Prostate gland (tissue), 2 donors: ENCODE results near the gene QRFP. TPM values are rescaled to one million over a fixed set of nuclear protein-coding genes. Genes with fewer than 3 reads are reported as not detected.
A peak's percentile ranks its signal among the peaks of the same experiment; 100 is the strongest.

ENCODE experiments used
- DNase-seq: peaks from one replicate; pipeline ENCODE4 v3.0.0-alpha.2; 2019; ENCODE audit warnings: low spot score
- H3K27ac ChIP-seq, 2 donors: fragments of 200-600 bp; sonication (generic); 2 replicates each; pipeline ENCODE4 v1.5.1; 2017 to 2019
- H3K27me3 ChIP-seq: fragments of 200-600 bp; sonication (generic); replicated peaks from 2 replicates; pipeline ENCODE4 v1.5.1; 2019; ENCODE audit not compliant: insufficient read depth
- H3K36me3 ChIP-seq, 2 donors: fragments of 200-600 bp; sonication (generic); 1 replicate in 1 of 2; 2 replicates in 1 of 2; pipeline versions ENCODE4 v1.5.1 to v1.8.1; 2017 to 2019
- H3K4me1 ChIP-seq: fragments of 200-600 bp; sonication (generic); replicated peaks from 2 replicates; pipeline ENCODE4 v1.5.1; 2019
- H3K4me3 ChIP-seq, 2 donors: fragments of 200-600 bp; sonication (generic); 2 replicates each; pipeline ENCODE4 v1.5.1; 2017 to 2019
- H3K9me3 ChIP-seq: fragments of 200-600 bp; sonication (generic); 2 replicates; pipeline ENCODE4 v1.5.1; 2017
- CTCF ChIP-seq, 4 experiments: fragments of 200-600 bp in 2 of 4; fragments of 450-650 bp in 2 of 4; sonication (generic) in 2 of 4; IDR thresholded peaks; 1 replicate in 3 of 4; 2 replicates in 1 of 4; pipeline ENCODE4 v1.5.1; 2016 to 2019; ENCODE audit warnings: antibody characterized with exemption in 4 of 4, mild to moderate bottlenecking in 2 of 4, moderate library complexity in 2 of 4
- POLR2A ChIP-seq: fragments of 450-650 bp; IDR thresholded peaks from one replicate; pipeline ENCODE4 v1.6.1; 2016; ENCODE audit warnings: antibody characterized with exemption, mild to moderate bottlenecking
- POLR2AphosphoS5 ChIP-seq: sonication (generic); formaldehyde crosslinking; IDR thresholded peaks from one replicate; pipeline ENCODE4 v1.6.1; 2017; ENCODE audit warnings: antibody characterized with exemption
- whole genome bisulfite sequencing: methylation state at CpG from one replicate; pipeline ENCODE4 v1.1.5; 2018; 5-methylcytosine and 5-hydroxymethylcytosine counted together
- intact Hi-C: fragments of 100-400 bp; cut with DNase I; formaldehyde crosslinking; loops from one replicate; pipeline ENCODE4 v1.14.2; 2022
- total RNA-seq, 2 donors: library from RNA; depleted of rRNA; stranded (reverse); fragments of >200 nt; gene quantifications; one replicate each; pipeline ENCODE4 v1.1.0, GENCODE V29; 2016

Gene QRFP
- total RNA-seq, 2 donors from 2014 or later: 1.0 TPM; not detected in 1

GRCh38 chr9:130874783-130875182 is 21.8 kb downstream of the QRFP start:
- H3K9me3 ChIP-seq: no peaks in the 10 kb centered on the region
- intact Hi-C loops: loop anchor here (5.0 kb wide), 1 partner anchor 173 kb away; no protein-coding TSS in a partner anchor
- H3K36me3 ChIP-seq: peaks cover 0 to 3% of the 10 kb centered on the region in 2 donors
- 89% methylated on average over 5 of the region's 5 CpGs for WGBS
- no peaks in the 10 kb centered on the region for H3K27me3 ChIP-seq
- peaks cover 18% of the 10 kb centered on the region for H3K4me1 ChIP-seq
- no peak for TF ChIP-seq POLR2A
- TF ChIP-seq CTCF (IDR thresholded peaks at IDR 0.05): no peak
- TF ChIP-seq POLR2AphosphoS5: no peak
- H3K4me3 ChIP-seq: no peak overlapping the region
- no peak for DNase-seq
- peak overlapping the region in 1 of 2 donors; percentile 77 for H3K27ac ChIP-seq

- Histone ChIP-seq H3K9me3 (no peaks in the 10 kb centered on the region), H3K4me1 (peaks cover 20% of the 10 kb centered on the region), H3K27me3 (no peaks in the 10 kb centered on the region), H3K4me3 (no peak overlapping the region), H3K27ac (peak overlapping the region in 1 of 2 donors; percentile 77), H3K36me3 (no peaks in the 10 kb centered on the region)
- no peak for DNase-seq
- 85% methylated on average over 8 of the region's 8 CpGs for WGBS
- intact Hi-C loops: loop anchor here (5.0 kb wide), 1 partner anchor 173 kb away; no protein-coding TSS in a partner anchor
- TF ChIP-seq CTCF (IDR thresholded peaks at IDR 0.05) (no peak), POLR2A (no peak), POLR2AphosphoS5 (no peak)
Observed at GRCh38 chr9:130873966-130874365, 22.6 kb downstream of the QRFP start.

- Histone ChIP-seq H3K27ac (peak overlapping the region; percentile 53 to 77), H3K27me3 (no peaks in the 10 kb centered on the region), H3K4me1 (peaks cover 20% of the 10 kb centered on the region), H3K9me3 (no peaks in the 10 kb centered on the region), H3K36me3 (no peaks in the 10 kb centered on the region), H3K4me3 (no peak overlapping the region)
- TF ChIP-seq CTCF (IDR thresholded peaks at IDR 0.05) (no peak), POLR2AphosphoS5 (peak; percentile 83)
- intact Hi-C loops: loop anchor here (5.0 kb wide), 1 partner anchor 174 kb away; no protein-coding TSS in a partner anchor
- DNase-seq: peak; percentile 68
- 51% methylated on average over 13 of the region's 15 CpGs for WGBS
Observed at GRCh38 chr9:130872912-130873503, 23.6 kb downstream of the QRFP start.

- no peaks in the 10 kb centered on the region for H3K9me3 ChIP-seq
- peak overlapping the region; percentile 53 to 77 for H3K27ac ChIP-seq
- H3K4me1 ChIP-seq: peaks cover 20% of the 10 kb centered on the region
- intact Hi-C loops: loop anchor here (5.0 kb wide), 1 partner anchor 175 kb away; no protein-coding TSS in a partner anchor
- 70% methylated on average over 9 of the region's 9 CpGs for WGBS
- DNase-seq: no peak
- H3K27me3 ChIP-seq: no peaks in the 10 kb centered on the region
- TF ChIP-seq POLR2AphosphoS5 (no peak), POLR2A (no peak), CTCF (IDR thresholded peaks at IDR 0.05) (no peak)
- no peaks in the 10 kb centered on the region for H3K36me3 ChIP-seq
- no peak overlapping the region for H3K4me3 ChIP-seq
Observed at GRCh38 chr9:130872508-130872907, 24.1 kb downstream of the QRFP start.

GRCh38 chr9:130872093-130872492 is 24.5 kb downstream of the QRFP start:
- 88% methylated on average over 15 of the region's 15 CpGs for WGBS
- H3K27ac ChIP-seq: peak overlapping the region in 1 of 2 donors; percentile 77

More at GRCh38 chr9:130872093-130872492, 24.5 kb downstream of the QRFP start:
- intact Hi-C loops: loop anchor here (5.0 kb wide), 1 partner anchor 175 kb away; no protein-coding TSS in a partner anchor
- H3K4me3 ChIP-seq: no peak overlapping the region
- DNase-seq: no peak
- peaks cover 20% of the 10 kb centered on the region for H3K4me1 ChIP-seq
- H3K9me3 ChIP-seq: no peaks in the 10 kb centered on the region
- H3K27me3 ChIP-seq: no peaks in the 10 kb centered on the region
- H3K36me3 ChIP-seq: no peaks in the 10 kb centered on the region
- TF ChIP-seq CTCF (IDR thresholded peaks at IDR 0.05) (no peak), POLR2AphosphoS5 (no peak), POLR2A (no peak)
